Uterus (tissue), 4 donors: ENCODE measurements around the gene ATG16L1. TPM values are rescaled to one million over a fixed set of nuclear protein-coding genes. Genes with fewer than 3 reads are reported as not detected.

Experiments used
- DNase-seq, 2 donors: peaks; one replicate each; pipeline ENCODE4 v3.0.0-alpha.2; 2019 to 2020
- H3K27ac ChIP-seq, 2 donors: fragments of 200-600 bp; sonication (generic); 1 replicate in 1 of 2; 2 replicates in 1 of 2; pipeline ENCODE4 v1.5.1; 2016 to 2018
- H3K27me3 ChIP-seq, 2 donors: fragments of 200-600 bp; sonication (generic); one replicate each; pipeline ENCODE4 v1.5.1; 2018 to 2019; ENCODE audit warnings: control low read depth in 1 of 2
- H3K36me3 ChIP-seq, 2 donors: fragments of 200-600 bp; sonication (generic); one replicate each; pipeline ENCODE4 v1.5.1; 2019; ENCODE audit warnings: control low read depth in 1 of 2
- H3K4me1 ChIP-seq, 2 donors: fragments of 200-600 bp; sonication (generic); one replicate each; pipeline ENCODE4 v1.5.1; 2018 to 2019; ENCODE audit warnings: control low read depth in 1 of 2
- H3K4me3 ChIP-seq, 2 donors: fragments of 200-600 bp; sonication (generic); 1 replicate in 1 of 2; 2 replicates in 1 of 2; pipeline ENCODE4 v1.5.1; 2018 to 2019; ENCODE audit warnings: mild to moderate bottlenecking in 1 of 2
- H3K9me3 ChIP-seq, 2 donors: fragments of 200-600 bp; sonication (generic); one replicate each; pipeline ENCODE4 v1.5.1; 2019; ENCODE audit warnings: control low read depth in 1 of 2
- CTCF ChIP-seq, 4 experiments: fragments of 200-600 bp in 2 of 4; fragments of 450-650 bp in 2 of 4; sonication (generic) in 2 of 4; IDR thresholded peaks; one replicate each; pipeline ENCODE4 v1.5.1; 2016 to 2019; ENCODE audit warnings: antibody characterized with exemption in 4 of 4, mild to moderate bottlenecking in 2 of 4, moderate library complexity in 1 of 4
- POLR2A ChIP-seq, 2 donors: fragments of 450-650 bp; IDR thresholded peaks; one replicate each; pipeline ENCODE4 v1.6.1; 2016; ENCODE audit warnings: antibody characterized with exemption in 2 of 2, mild to moderate bottlenecking in 1 of 2, moderate library complexity in 1 of 2
- intact Hi-C: fragments of 100-400 bp; cut with DNase I; formaldehyde crosslinking; loops from one replicate; pipeline ENCODE4 v1.15.1; 2023; ENCODE audit warnings: low total_unique reads
- total RNA-seq, 4 donors: library from RNA; depleted of rRNA in 3 of 4; stranded (reverse); fragments of >200 nt in 3 of 4; gene quantifications; one replicate each; pipeline versions ENCODE4 v1.1.0 to v1.2.4, GENCODE V29; 2014 to 2023
- donor health status: DM: yes; HTN: yes; CAD: no.

The ATG16L1 gene
- total RNA-seq, 4 donors from 2014 or later, result 26.2 to 42.9 (median 31.9) TPM

DNA sequence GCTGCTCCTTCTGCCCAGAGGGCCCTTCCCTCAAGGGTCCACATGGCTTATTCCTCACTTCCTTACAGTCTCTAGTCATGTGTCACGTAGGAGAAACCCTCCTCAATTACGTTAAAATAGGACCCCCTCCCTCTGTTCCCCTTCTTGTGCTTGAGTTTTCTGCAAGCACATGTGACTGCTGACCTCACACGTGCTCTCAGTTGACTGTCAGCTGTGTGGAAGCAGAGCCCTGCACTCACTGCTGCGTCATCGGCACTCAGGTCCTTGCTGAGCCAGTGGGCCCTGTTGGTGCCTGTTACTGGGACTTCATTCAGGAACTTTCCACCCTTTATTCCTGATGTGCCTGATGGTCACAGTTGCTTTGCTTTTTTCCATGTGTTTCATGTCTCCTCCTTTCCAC is 11.1 kb downstream of the ATG16L1 start:
- intact Hi-C loops, result no loop called here
- H3K36me3 ChIP-seq, result no peaks in the 10 kb centered on the region
- TF ChIP-seq CTCF (IDR thresholded peaks at IDR 0.05) (no peak), POLR2A (IDR thresholded peaks at IDR 0.05) (no peak)
- no peaks in the 10 kb centered on the region for H3K4me1 ChIP-seq
- DNase-seq, result no peak
- H3K4me3 ChIP-seq, result no peak overlapping the region
- H3K9me3 ChIP-seq, result no peaks in the 10 kb centered on the region
- H3K27me3 ChIP-seq, result no peaks in the 10 kb centered on the region
- no peak overlapping the region for H3K27ac ChIP-seq

GRCh38 chr2:233263045-233263570 is 11.6 kb downstream of the ATG16L1 start:
- Histone ChIP-seq H3K9me3 (no peaks in the 10 kb centered on the region), H3K27me3 (no peaks in the 10 kb centered on the region), H3K36me3 (no peaks in the 10 kb centered on the region), H3K4me1 (no peaks in the 10 kb centered on the region), H3K27ac (no peak overlapping the region), H3K4me3 (no peak overlapping the region)
- no peak for TF ChIP-seq POLR2A (IDR thresholded peaks at IDR 0.05)
- no peak for TF ChIP-seq CTCF (IDR thresholded peaks at IDR 0.05)
- DNase-seq, result no peak
- intact Hi-C loops, result no loop called here

DNA sequence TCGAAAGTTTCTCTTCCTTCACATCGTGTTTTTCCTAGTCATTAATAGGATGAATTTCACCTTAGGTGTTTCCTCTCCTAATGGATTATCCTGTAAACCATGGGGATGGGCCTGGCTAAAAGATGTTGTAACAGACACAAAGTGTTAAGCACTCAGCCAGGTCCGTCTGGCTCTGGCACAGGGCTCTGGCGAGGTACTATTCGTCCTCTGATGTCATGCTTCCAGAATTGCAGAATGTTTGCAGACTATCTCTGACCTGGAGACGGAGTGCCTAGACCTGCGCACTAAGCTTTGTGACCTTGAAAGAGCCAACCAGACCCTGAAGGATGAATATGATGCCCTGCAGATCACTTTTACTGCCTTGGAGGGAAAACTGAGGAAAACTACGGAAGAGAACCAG is 13.2 kb downstream of the ATG16L1 start:
- intact Hi-C loops, result no loop called here
- Histone ChIP-seq H3K27ac (no peak overlapping the region), H3K4me3 (no peak overlapping the region), H3K27me3 (no peaks in the 10 kb centered on the region), H3K36me3 (no peaks in the 10 kb centered on the region), H3K4me1 (no peaks in the 10 kb centered on the region), H3K9me3 (no peaks in the 10 kb centered on the region)
- TF ChIP-seq CTCF (IDR thresholded peaks at IDR 0.05) (no peak), POLR2A (IDR thresholded peaks at IDR 0.05) (no peak)
- no peak for DNase-seq

GRCh38 chr2:233265899-233266431 is 14.5 kb downstream of the ATG16L1 start:
- Histone ChIP-seq H3K27ac (no peak overlapping the region), H3K4me3 (no peak overlapping the region), H3K4me1 (no peaks in the 10 kb centered on the region), H3K9me3 (no peaks in the 10 kb centered on the region), H3K36me3 (no peaks in the 10 kb centered on the region), H3K27me3 (no peaks in the 10 kb centered on the region)
- DNase-seq, result no peak
- intact Hi-C loops, result no loop called here
- no peak for TF ChIP-seq CTCF (IDR thresholded peaks at IDR 0.05)
- no peak for TF ChIP-seq POLR2A (IDR thresholded peaks at IDR 0.05)

GRCh38 chr2:233266481-233266880 is 15.0 kb downstream of the ATG16L1 start:
- Histone ChIP-seq H3K9me3 (no peaks in the 10 kb centered on the region), H3K27me3 (no peaks in the 10 kb centered on the region), H3K4me1 (no peaks in the 10 kb centered on the region), H3K27ac (no peak overlapping the region), H3K4me3 (no peak overlapping the region), H3K36me3 (no peaks in the 10 kb centered on the region)
- intact Hi-C loops, result no loop called here
- TF ChIP-seq POLR2A (IDR thresholded peaks at IDR 0.05), result no peak
- TF ChIP-seq CTCF (IDR thresholded peaks at IDR 0.05), result no peak
- DNase-seq, result no peak
